GM12892 (cell line): ENCODE measurements around the gene SNAI3.

Source experiments
- POLR2A ChIP-seq: IDR thresholded peaks from 2 replicates; pipeline ENCODE4 v1.6.1; 2011; ENCODE audit warnings: low read depth, low read length, control low read depth
- POLR2AphosphoS5 ChIP-seq: IDR thresholded peaks from 2 replicates; pipeline ENCODE4 v1.6.1; 2011; ENCODE audit warnings: low read depth, low read length, control low read depth
- TAF1 ChIP-seq: IDR thresholded peaks from 2 replicates; pipeline ENCODE4 v1.6.1; 2011; ENCODE audit warnings: low read depth, mild to moderate bottlenecking, control low read depth, low read length, borderline replicate concordance

- TF ChIP-seq TAF1 (no peak), POLR2AphosphoS5 (0 out of 2 replicates have a peak, but pooled peaks have one; percentile 27), POLR2A (peak; percentile 58; the same call in 1 of the 2 replicates)
Observed at GRCh38 chr16:88706229-88706964, 20.1 kb upstream of the SNAI3 start, which contains the start of the genes CTU2 and RNF166.
